Activated CD4-positive, alpha-beta T cell treated with anti-CD3 and anti-CD28 coated beads, Interleukin-2, amount 50 U/mL, for 1 hour (primary cell): ENCODE data around the gene ACKR2.

Experiments
- DNase-seq: peaks from one replicate; pipeline ENCODE4 v3.0.0-alpha.2; 2020

The ACKR2 gene

GRCh38 chr3:42809202-42809601 is at the start of gene ACKR2:
Gene ACKR2, plus strand, starts transcription at chr3:42809445. Its CDS starts 55,058 bp downstream, at chr3:42864503.
- no peak for DNase-seq

GRCh38 chr3:42762046-42762724 is 47.1 kb upstream of the ACKR2 start:
- DNase-seq: no peak

GRCh38 chr3:42763021-42763420 is 46.2 kb upstream of the ACKR2 start:
- no peak for DNase-seq

GRCh38 chr3:42764115-42764514 is 45.1 kb upstream of the ACKR2 start:
- DNase-seq: no peak

- DNase-seq: no peak
These were observed 44.5 kb upstream of the ACKR2 start for GRCh38 chr3:42764561-42765295.

GRCh38 chr3:42769477-42770131 is 39.6 kb upstream of the ACKR2 start:
- DNase-seq: no peak

GRCh38 chr3:42771271-42771670 is 38.0 kb upstream of the ACKR2 start:
- DNase-seq: no peak

GRCh38 chr3:42772670-42773408 is 36.4 kb upstream of the ACKR2 start, which contains the start of gene CCDC13:
Gene CCDC13, minus strand, starts transcription at chr3:42773253. Its CDS starts 14,908 bp downstream, at chr3:42758345.
- peak; percentile 83 for DNase-seq

GRCh38 chr3:42773409-42773751 is 35.9 kb upstream of the ACKR2 start:
- DNase-seq: no peak

GRCh38 chr3:42778644-42779043 is 30.6 kb upstream of the ACKR2 start:
- DNase-seq: no peak

GRCh38 chr3:42780398-42780797 is 28.8 kb upstream of the ACKR2 start:
- DNase-seq: no peak

- no peak for DNase-seq
These were observed 28.1 kb upstream of the ACKR2 start for GRCh38 chr3:42780892-42781700.

- DNase-seq: no peak
These were observed 23.0 kb upstream of the ACKR2 start for GRCh38 chr3:42786212-42786611.

GRCh38 chr3:42786631-42787030 is 22.6 kb upstream of the ACKR2 start:
- no peak for DNase-seq

- DNase-seq: no peak
These were observed 18.5 kb upstream of the ACKR2 start for GRCh38 chr3:42790714-42791229.

- no peak for DNase-seq
These were observed 13.5 kb upstream of the ACKR2 start for GRCh38 chr3:42795621-42796181.

GRCh38 chr3:42796332-42796885 is 12.8 kb upstream of the ACKR2 start:
- DNase-seq: no peak

- no peak for DNase-seq
These were observed 9.9 kb upstream of the ACKR2 start for GRCh38 chr3:42799376-42799775.

GRCh38 chr3:42800251-42800650 is 9.0 kb upstream of the ACKR2 start:
- DNase-seq: no peak

GRCh38 chr3:42801048-42801620 is 8.1 kb upstream of the ACKR2 start:
- no peak for DNase-seq

- no peak for DNase-seq
These were observed 7.5 kb upstream of the ACKR2 start for GRCh38 chr3:42801784-42802183.
